BE2C (cell line): Measurements from ENCODE around the gene KRTAP10-2.
A peak's percentile ranks its signal among the peaks of the same experiment; 100 is the strongest.

Experiments
- DNase-seq: peaks from one replicate; pipeline ENCODE4 v3.0.0-alpha.2; 2020
- H3K27me3 ChIP-seq: fragments of 250-450 bp; sonication (Bioruptor Pico); 2 replicates; pipeline ENCODE4 v1.5.1; 2020; ENCODE audit warnings: mild to moderate bottlenecking
- H3K36me3 ChIP-seq: fragments of 250-450 bp; sonication (Bioruptor Pico); 2 replicates; pipeline ENCODE4 v1.5.1; 2020; ENCODE audit warnings: mild to moderate bottlenecking
- H3K4me1 ChIP-seq: fragments of 250-450 bp; sonication (Bioruptor Pico); 2 replicates; pipeline ENCODE4 v1.5.1; 2020
- H3K4me3 ChIP-seq: 2 replicates; pipeline ENCODE4 v1.5.1; 2011; ENCODE audit warnings: low read depth, low read length
- H3K9me3 ChIP-seq: fragments of 250-450 bp; sonication (Bioruptor Pico); 2 replicates; pipeline ENCODE4 v1.5.1; 2020
- CTCF ChIP-seq: IDR thresholded peaks from 2 replicates; pipeline ENCODE4 v1.5.1; 2012; ENCODE audit warnings: mild to moderate bottlenecking, low read depth, low read length

KRTAP10-2 gene

DNA sequence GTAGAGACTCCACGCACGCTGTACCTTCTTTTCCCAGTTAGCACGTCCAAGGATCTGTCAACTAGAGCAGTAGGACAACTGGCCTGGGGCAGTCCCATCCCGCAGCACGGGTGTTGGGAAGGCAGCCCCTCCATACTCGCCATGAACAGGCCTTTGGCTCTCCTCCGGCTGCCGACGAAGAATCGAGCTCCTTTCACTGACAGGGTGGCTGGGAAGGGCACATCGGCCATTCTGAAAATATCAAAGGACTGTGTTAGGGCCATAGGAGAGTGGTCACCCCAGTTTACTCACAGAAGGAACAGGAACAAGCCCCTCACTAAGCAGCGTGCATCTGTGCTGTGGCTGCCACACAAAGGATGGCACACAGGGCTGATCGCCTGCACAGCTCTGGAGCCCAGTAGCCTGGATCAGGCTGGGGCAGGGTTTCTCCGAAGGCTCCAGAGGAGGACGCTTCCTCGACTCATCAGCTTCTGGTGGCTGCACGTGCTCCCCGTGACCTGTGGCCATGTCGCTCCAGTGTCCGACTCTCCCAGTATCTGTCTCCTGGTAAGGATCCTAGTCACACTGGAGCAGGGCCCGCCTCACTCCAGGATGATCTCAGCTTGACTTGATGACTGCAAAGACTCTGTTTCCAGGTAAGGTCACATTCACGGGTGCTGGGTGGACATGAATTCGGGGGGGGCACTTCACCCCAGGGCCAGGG, 20.3 kb downstream of the KRTAP10-2 start:
- H3K27me3 ChIP-seq, result peaks cover 4% of the 10 kb centered on the region; the same call in 1 of the 2 replicates

DNA sequence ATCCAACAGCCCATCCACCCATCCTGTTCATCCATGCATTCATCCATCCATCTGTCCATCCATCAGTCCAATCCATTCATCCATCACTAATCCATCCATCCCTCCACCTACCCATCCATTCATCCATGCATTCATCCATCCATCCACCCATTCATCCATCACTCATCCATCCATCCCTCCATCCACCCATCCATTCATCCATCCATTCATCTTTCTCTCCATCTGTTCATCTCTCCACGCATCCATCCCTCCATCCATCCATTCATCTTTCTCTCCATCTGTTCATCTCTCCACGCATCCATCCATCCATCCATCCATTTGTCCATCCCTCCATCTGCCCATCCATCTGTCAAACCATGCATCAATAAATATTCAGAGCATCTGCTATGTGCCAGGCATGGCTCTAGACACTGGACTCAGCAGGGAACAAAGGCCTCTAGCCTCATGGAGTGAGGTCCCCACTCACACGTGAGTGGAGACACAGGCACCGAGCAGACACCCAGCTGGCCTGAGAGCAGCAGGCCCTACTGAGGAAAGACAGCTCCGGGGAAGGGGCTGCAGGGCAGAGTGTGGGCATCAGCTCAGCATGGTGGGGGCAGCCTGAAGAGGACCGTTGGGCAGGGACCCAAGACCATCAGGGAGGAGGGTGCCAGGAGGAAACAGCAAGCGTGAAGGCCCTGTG, 20.9 kb downstream of the KRTAP10-2 start:
- H3K4me3 ChIP-seq, result no peak overlapping the region
- H3K36me3 ChIP-seq, result no peaks in the 10 kb centered on the region
- DNase-seq, result no peak
- no peaks in the 10 kb centered on the region for H3K4me1 ChIP-seq
- no peaks in the 10 kb centered on the region for H3K9me3 ChIP-seq
- TF ChIP-seq CTCF, result no peak
- H3K27me3 ChIP-seq, result peaks cover 4% of the 10 kb centered on the region; the same call in 1 of the 2 replicates

More for the DNA sequence above, 20.3 kb downstream of the KRTAP10-2 start:
- DNase-seq, result peak; percentile 3
- H3K4me3 ChIP-seq, result no peak overlapping the region
- H3K9me3 ChIP-seq, result no peaks in the 10 kb centered on the region
- no peaks in the 10 kb centered on the region for H3K36me3 ChIP-seq
- no peak for TF ChIP-seq CTCF
- no peaks in the 10 kb centered on the region for H3K4me1 ChIP-seq

GRCh38 chr21:44529503-44530125, 21.7 kb downstream of the KRTAP10-2 start:
- Histone ChIP-seq H3K36me3 (no peaks in the 10 kb centered on the region), H3K4me3 (no peak overlapping the region), H3K4me1 (no peaks in the 10 kb centered on the region), H3K9me3 (peaks cover under 1% of the 10 kb centered on the region; the same call in 1 of the 2 replicates), H3K27me3 (peaks cover 4% of the 10 kb centered on the region; the same call in 1 of the 2 replicates)
- TF ChIP-seq CTCF, result no peak
- no peak for DNase-seq

- Histone ChIP-seq H3K4me3 (no peak overlapping the region), H3K9me3 (peaks cover 4% of the 10 kb centered on the region; the same call in 1 of the 2 replicates), H3K4me1 (no peaks in the 10 kb centered on the region), H3K27me3 (peaks cover 4% of the 10 kb centered on the region; the same call in 1 of the 2 replicates), H3K36me3 (no peaks in the 10 kb centered on the region)
- TF ChIP-seq CTCF, result no peak
- no peak for DNase-seq
Observed at GRCh38 chr21:44529011-44529421, 22.3 kb downstream of the KRTAP10-2 start.

DNA sequence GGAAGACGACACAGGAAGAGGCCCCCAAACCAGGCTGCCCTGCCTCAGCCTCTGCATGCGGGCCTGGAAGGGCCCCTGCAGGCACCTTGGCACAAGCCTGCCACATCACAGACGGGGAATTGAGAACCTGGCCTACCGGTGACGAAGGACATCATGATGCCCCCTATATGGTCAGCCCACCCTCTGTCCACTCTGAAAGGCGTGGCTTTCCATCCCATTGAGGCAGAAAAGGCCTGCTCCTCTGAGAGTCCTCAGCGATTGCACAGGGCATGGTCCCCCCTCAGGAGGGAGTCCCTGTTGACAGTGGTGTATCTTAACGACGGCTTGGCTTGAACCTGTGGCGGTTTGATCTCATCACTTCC, 22.7 kb downstream of the KRTAP10-2 start:
- Histone ChIP-seq H3K4me3 (no peak overlapping the region), H3K27me3 (peaks cover 4% of the 10 kb centered on the region; the same call in 1 of the 2 replicates), H3K36me3 (no peaks in the 10 kb centered on the region), H3K4me1 (no peaks in the 10 kb centered on the region), H3K9me3 (peaks cover 4% of the 10 kb centered on the region; the same call in 1 of the 2 replicates)
- no peak for TF ChIP-seq CTCF
- no peak for DNase-seq
